ENCODE measurements around the gene GSE1. TPM values are rescaled to one million over a fixed set of nuclear protein-coding genes. Genes with fewer than 3 reads are reported as not detected.

The GSE1 gene
- total RNA-seq, 1 experiment from 2014 or later: 90.2 TPM

DNA sequence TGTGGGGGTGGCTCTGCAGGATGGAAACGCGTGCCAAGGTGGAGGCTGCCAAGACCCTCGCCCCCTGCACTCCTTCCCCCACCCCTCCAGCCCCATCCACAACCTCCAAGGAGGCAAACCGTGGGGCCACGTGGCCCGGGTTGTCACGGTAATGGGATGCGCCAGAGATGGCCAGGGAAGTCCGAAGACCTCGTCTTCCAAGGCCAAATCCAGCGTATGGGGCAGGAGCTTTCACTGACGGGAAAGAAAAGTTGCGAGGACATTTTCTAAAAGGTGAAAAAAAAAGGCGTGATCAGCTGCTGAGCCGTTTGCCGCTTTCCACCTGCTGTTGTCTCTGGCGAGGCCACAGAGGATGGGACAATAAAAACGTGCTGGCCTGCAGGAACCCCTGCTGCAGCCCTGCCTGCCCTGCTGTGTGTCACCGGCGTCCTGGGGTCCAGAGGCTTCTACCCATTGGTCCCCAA lies 28.3 kb upstream of the GSE1 start:
- H3K4me3 ChIP-seq (replicated peaks in 1 of 2; ENCODE audit: low read depth in 1 of 2, low read length in 2 of 2): no peak overlapping the region
- DNase-seq (ENCODE audit: low read depth, low spot score): no peak
- no peak overlapping the region for H2AFZ ChIP-seq (ENCODE audit: low read depth, low read length, poor library complexity, severe bottlenecking)
- BruUV-seq (replicated peaks): no TSS peak
- no peak overlapping the region for H3K27ac ChIP-seq (ENCODE audit: low read depth, low read length)
- no peaks in the 10 kb centered on the region for H3K27me3 ChIP-seq (ENCODE audit: insufficient read depth, low read length)
- H3K79me2 ChIP-seq (ENCODE audit: insufficient read depth, low read length): no peaks in the 10 kb centered on the region
- ChIA-PET POLR2A (no interaction called here), RAD21 (ENCODE audit: low non-redundant PET in 1 of 2, low total read pairs in 2 of 2, uncharacterized antibody in 2 of 2, unreplicated experiment in 2 of 2) (no interaction called here), CTCF (no interaction called here)
- intact Hi-C loops (cut with micrococcal nuclease): no loop called here
- H3K9ac ChIP-seq (ENCODE audit: low read length): no peak overlapping the region
- no peak overlapping the region for H3K4me2 ChIP-seq (ENCODE audit: low read length)
- TF ChIP-seq POLR2A (IDR thresholded peaks at IDR 0.05; ENCODE audit: borderline replicate concordance, extremely low read depth, insufficient read depth, insufficient read length) (no peak), REST (IDR thresholded peaks at IDR 0.05; ENCODE audit: low read depth) (no peak), EZH2 (IDR thresholded peaks at IDR 0.05) (no peak)
- TF ChIP-seq, protein P1, sequence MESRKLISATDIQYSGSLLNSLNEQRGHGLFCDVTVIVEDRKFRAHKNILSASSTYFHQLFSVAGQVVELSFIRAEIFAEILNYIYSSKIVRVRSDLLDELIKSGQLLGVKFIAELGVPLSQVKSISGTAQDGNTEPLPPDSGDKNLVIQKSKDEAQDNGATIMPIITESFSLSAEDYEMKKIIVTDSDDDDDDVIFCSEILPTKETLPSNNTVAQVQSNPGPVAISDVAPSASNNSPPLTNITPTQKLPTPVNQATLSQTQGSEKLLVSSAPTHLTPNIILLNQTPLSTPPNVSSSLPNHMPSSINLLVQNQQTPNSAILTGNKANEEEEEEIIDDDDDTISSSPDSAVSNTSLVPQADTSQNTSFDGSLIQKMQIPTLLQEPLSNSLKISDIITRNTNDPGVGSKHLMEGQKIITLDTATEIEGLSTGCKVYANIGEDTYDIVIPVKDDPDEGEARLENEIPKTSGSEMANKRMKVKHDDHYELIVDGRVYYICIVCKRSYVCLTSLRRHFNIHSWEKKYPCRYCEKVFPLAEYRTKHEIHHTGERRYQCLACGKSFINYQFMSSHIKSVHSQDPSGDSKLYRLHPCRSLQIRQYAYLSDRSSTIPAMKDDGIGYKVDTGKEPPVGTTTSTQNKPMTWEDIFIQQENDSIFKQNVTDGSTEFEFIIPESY (IDR thresholded peaks at IDR 0.05; ENCODE audit: extremely low read depth, insufficient replicate concordance, low read length): no peak
- H3K36me3 ChIP-seq (ENCODE audit: control insufficient read depth in 1 of 2, insufficient read depth in 2 of 2, low read length in 2 of 2): no peaks in the 10 kb centered on the region
- no peaks in the 10 kb centered on the region for H3K4me1 ChIP-seq (ENCODE audit: control insufficient read depth in 1 of 2, insufficient read depth in 2 of 2, low read length in 2 of 2)
- ATAC-seq: no peak
- no peaks in the 10 kb centered on the region for H3K9me2 ChIP-seq (ENCODE audit: insufficient read depth)
- peaks cover 0 to 5% of the 10 kb centered on the region in 2 experiments; a peak in 1 of 4 replicates for H3K9me3 ChIP-seq (ENCODE audit: control insufficient read depth in 1 of 2, insufficient read depth in 1 of 2, low read depth in 1 of 2, low read length in 2 of 2)
- H4K20me1 ChIP-seq (ENCODE audit: insufficient read depth): no peaks in the 10 kb centered on the region
